LNCAP (cell line): Measurements from ENCODE around the gene NUMBL.

Experiments used
- TF ChIP-seq, protein P1 (sequence below): fragments of 450-650 bp; IDR thresholded peaks from 2 replicates; pipeline ENCODE4 v1.5.1; 2017; ENCODE audit warnings: mild to moderate bottlenecking

NUMBL gene

DNA sequence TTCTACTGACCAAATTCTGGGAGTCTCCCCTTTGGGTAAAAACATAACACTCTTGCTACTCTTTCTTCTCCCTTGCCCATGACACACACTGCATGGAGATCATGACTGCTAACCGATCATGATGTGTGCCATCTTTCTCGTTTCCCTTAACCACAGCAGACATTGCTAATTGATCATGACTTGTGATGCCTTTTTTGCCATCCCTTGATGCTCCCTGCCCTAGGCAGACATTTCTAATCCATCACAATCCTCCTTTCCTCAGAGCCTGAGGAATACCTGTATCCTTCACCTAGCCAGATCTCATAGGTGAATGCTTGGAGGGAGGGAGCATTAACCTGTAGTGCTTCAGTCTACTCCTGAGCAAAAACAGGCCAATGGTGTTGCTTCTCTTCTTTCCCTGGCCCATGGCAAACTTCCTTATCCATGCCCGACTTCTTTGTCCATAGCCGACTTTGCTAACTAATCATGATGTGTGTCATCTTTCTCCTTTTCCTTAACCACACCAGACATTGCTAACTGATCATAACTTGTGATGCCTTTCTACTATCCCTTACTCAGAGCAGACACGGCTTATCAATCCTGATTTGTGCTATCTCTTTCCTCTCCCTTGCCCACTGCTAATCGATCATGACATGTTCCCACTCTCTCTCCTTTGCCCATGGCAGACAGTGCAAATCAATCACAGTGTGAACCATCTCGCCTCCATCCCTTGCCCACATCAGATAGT, 17.7 kb downstream of the NUMBL start:
- TF ChIP-seq, protein P1, sequence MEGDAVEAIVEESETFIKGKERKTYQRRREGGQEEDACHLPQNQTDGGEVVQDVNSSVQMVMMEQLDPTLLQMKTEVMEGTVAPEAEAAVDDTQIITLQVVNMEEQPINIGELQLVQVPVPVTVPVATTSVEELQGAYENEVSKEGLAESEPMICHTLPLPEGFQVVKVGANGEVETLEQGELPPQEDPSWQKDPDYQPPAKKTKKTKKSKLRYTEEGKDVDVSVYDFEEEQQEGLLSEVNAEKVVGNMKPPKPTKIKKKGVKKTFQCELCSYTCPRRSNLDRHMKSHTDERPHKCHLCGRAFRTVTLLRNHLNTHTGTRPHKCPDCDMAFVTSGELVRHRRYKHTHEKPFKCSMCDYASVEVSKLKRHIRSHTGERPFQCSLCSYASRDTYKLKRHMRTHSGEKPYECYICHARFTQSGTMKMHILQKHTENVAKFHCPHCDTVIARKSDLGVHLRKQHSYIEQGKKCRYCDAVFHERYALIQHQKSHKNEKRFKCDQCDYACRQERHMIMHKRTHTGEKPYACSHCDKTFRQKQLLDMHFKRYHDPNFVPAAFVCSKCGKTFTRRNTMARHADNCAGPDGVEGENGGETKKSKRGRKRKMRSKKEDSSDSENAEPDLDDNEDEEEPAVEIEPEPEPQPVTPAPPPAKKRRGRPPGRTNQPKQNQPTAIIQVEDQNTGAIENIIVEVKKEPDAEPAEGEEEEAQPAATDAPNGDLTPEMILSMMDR: no peak

DNA sequence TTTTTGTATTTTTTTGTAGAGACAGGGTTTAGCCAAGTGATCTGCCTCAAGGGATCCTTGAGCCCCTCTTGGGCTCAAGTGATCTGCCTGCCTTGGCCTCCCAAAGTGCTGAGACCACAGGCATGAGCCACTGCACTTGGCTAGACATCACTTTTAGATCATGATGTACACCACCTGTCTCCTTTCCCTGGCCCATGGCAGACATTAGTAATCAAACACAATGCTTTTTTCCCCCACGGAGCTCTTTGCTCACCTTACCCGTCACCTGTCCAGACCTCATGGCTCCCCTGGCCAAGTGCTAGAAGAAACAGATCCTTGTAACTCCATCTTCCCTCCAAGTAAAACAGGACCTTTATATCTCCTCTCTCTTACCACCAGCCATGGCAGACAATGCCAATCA, 18.4 kb downstream of the NUMBL start:
- TF ChIP-seq, protein P1: no peak

DNA sequence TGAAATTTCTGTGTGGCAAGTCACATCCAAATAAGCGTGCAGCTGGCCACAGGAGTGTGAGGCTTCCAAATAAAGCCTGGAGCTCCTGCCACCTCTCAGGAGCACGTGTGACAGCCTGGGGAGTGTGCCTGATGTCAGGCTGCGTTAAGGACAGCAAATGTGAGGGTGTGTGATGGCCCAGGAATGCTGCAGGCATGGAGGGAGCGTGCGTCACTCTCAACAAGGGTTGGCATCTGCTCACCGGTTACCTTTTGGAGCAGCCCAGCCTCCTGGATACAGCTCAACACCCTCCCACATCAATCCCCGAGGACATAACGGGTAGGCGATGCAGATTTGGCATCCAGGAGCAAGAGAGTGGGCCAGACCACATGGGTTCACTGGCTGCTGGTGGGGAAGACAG, 19.0 kb downstream of the NUMBL start:
- TF ChIP-seq, protein P1: no peak

DNA sequence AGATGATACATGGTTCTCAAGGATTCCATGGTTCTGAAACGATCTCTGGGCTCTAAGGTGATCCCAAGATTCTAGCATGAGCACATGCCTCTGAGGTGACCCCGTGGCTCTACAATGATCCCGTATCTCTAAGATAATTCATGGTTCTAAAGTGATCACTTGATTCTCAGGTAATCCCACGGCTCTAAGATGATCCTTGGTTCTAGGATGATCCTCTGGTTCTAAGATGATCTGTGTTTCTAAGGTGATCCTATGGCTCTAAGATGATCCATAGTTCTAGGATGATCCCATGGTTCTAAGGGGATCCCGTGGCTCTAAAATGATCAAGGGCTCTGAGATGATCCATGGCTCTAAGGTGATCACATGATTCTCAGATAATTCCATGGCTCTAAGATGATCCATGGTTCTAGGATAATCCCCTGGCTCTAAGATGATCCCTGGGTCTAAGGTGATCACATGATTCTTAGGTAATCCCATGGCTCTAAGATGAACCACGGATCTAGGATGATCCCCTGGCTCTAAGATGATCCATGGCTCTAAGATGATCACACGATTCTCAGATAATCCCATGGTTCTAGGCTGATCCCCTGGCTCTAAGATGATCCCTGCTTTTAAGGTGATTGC, 21.3 kb downstream of the NUMBL start:
- TF ChIP-seq, protein P1: no peak

DNA sequence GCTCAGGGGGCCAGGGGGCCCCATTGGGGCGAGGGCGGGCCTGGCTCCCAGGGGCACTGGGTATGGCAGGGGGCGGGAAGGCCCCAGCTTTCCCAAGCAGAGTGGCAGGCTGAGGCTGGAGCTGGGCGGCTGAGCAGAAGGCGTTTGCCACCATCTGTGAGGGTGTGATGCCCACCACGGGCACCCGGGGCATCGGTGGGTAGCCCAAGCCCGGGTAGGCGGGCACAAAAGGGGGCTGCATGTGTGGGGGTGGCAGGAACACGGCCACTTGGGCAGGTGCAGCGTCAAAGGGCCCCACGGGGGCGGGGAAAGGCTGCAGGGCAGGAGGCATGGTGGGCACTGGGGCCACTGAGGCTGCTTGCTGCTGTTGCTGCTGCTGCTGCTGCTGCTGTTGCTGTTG, 22.8 kb downstream of the NUMBL start:
- TF ChIP-seq, protein P1: no peak

DNA sequence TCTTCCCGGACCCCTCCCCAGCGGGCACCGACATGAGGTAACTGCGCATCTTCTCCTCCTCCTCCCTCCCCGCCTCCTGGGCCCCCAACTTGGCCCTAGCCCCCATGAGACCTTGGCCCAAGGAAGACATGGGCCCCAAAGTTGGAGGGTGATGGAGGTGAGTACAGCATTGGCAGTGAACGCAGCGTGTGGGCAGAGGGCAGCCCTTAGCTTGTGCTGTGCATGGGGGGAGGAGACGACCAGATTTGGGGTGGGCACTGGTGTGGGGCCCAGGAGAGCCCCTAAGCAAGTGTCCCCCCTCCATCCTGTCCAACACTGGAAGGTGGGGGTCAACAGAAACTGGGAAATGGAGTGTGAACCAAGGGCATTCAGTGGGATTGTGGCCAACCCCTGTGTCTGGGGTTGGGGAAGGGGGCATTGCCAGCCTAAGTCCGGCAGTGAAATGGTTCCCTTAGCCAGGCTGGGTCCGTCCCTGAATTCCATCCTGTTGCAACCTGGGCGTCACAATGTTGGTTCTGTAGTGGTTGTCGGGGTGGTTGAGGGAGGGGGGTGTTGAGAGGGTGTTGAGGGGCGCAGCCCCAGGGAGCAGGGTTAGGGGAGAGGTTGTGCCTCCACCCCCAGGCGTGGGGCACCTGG, 23.5 kb downstream of the NUMBL start:
- TF ChIP-seq, protein P1: no peak

DNA sequence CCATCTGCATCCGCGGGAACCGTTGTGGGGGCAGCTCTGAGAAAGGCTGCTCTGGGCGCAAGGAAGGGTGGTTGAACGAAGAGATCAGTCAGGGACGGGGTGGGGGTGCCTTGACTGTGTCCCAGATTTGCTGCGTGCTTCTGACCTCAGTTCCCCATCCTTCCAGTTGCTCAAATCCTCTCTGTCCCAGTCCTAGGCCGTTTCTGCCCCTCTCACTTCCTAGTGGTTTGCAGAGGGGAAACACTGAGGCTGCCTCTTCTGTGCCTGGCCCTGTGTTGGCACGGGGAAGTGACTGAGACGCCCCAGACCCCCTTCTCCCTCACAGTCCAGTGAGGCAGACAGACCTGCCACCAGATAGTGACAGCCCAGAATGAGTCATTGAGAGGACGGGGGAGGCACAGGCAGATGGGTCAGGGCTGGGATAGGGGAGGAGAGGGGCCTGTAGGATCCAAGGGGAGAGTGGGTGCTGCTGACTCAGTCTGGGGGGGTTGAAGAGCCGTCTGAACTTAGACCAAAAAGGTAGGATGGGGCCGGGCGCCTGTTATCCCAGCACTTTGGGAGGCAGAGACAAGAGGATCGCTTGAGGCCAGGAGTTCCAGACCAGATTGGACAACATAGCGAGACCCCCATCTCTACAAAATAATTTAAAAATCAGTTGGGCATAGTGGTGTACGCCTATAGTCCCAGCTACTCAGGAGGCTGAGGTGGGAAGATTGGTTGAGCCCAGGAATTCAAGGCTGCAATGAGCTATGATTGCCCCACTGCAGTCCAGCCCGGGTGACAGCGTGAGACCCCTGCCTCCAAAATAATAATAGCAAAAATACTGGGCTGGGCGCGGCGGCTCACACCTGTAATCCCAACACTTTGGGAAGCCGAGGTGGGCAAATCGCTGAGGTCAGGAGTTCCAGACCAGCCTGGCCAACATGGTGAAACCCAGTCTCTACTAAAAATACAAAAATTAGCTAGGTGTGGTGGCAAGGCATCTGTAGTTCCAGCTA, 26.5 kb downstream of the NUMBL start:
- TF ChIP-seq, protein P1: no peak
